GM10248 (cell line): ENCODE measurements around the gene SRRT.
"Not testable (repeated sequence)": the region's sequence is repeated elsewhere in the genome, so short reads cannot be mapped to it uniquely, and the experiment has no call there.

Source experiments
- CTCF ChIA-PET: fragments of 300-600 bp; sonication (Branson Sonifier 250); formaldehyde crosslinking; extraction: SDS; loops from one replicate; lab custom pipeline; 2021; ENCODE audit warnings: antibody characterized with exemption; lab: Yijun Ruan, JAX
- POLR2A ChIA-PET: fragments of 350-650 bp; sonication (Branson Sonifier 250); formaldehyde crosslinking; extraction: SDS; loops from one replicate; lab custom pipeline; 2020; ENCODE audit warnings: antibody characterized with exemption; lab: Yijun Ruan, JAX
- DNase-seq: peaks from one replicate; pipeline ENCODE4 v3.0.0; 2012; ENCODE audit errors: extremely low spot score
- TF ChIP-seq, protein P1 (sequence below): IDR thresholded peaks from 2 replicates; pipeline ENCODE4 v1.5.1; 2012; ENCODE audit warnings: mild to moderate bottlenecking, low read depth; ENCODE audit errors: extremely low read depth, missing control alignments, control extremely low read depth

The SRRT gene

DNA sequence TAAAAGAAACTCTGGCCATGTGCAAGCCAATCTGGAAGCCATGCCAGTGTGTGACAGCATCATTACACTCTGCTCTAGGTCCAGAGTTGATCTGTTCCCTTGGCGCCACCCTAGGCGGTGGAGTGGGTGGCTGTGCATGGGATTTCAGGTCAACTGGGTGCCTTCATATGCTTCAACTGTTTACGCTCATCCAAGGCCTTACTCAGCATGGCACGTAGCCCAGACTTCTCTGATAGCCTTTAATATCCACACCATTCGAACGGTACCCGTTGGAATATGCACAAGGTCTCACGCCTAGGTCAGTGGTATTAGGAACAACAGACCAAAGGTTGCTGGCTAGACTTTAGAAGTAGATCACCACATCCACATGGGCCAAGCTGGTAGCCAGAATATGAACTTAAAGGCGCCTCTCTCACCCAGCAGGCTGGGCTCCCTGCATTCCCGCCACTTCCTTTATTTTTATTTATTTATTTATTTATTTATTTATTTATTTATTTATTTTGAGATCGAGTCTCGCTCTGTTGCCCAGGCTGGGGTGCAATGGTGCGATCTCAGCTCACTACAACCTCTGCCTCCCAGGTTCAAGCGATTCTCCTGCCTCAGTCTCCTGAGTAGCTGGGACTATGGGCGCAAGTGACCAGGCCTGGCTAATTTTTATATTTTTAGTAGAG, 39.4 kb downstream of the SRRT start:
- DNase-seq: no peak
- ChIA-PET CTCF (no interaction called here), POLR2A (no interaction called here)
- TF ChIP-seq, protein P1, sequence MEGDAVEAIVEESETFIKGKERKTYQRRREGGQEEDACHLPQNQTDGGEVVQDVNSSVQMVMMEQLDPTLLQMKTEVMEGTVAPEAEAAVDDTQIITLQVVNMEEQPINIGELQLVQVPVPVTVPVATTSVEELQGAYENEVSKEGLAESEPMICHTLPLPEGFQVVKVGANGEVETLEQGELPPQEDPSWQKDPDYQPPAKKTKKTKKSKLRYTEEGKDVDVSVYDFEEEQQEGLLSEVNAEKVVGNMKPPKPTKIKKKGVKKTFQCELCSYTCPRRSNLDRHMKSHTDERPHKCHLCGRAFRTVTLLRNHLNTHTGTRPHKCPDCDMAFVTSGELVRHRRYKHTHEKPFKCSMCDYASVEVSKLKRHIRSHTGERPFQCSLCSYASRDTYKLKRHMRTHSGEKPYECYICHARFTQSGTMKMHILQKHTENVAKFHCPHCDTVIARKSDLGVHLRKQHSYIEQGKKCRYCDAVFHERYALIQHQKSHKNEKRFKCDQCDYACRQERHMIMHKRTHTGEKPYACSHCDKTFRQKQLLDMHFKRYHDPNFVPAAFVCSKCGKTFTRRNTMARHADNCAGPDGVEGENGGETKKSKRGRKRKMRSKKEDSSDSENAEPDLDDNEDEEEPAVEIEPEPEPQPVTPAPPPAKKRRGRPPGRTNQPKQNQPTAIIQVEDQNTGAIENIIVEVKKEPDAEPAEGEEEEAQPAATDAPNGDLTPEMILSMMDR: no peak

DNA sequence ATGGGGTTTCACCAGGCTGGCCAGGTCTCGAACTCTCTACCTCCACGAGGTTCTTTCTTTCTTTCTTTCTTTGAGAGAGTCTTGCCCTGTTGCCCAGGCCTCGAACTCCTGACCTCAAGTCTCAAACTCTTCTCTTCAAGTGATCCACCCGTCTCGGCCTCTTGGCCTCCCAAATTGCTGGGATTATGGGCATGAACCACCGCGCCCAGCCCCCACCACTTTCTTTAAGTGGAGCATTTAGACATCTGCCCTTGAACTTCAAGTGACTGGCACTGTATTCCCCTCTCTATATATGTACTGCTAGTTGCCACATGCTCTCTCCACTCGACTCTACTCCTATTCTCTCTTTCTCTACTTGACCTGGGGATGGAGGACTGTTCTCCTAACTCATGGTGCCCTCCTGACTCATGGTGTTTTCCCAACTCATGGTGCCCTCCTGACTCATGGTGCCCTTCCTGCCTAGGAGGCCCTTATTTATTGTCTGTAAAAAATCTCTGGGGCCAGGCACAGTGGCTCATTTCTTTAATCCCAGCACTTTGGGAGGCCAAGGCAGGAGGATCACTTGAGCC, 40.1 kb downstream of the SRRT start:
- ChIA-PET POLR2A (no interaction called here), CTCF (no interaction called here)
- TF ChIP-seq, protein P1: no peak
- no peak for DNase-seq

DNA sequence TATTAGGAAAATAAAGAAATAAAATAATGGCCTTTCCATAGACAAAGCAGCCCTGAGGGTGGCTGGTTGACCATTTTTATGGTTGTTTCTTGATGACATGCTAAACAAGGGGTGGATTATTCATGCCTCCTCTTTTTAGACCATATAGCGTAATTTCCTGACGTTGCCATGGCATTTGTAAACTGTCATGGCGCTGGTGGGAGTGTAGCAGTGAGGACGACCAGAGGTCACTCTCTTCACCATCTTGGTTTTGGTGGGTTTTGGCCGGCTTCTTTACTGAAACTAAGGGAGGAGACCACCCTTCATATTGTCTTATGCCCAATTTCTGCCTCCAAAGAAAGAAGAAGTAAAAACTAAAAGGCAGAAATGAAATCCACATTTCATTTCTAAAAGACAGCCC, 44.4 kb downstream of the SRRT start:
- POLR2A ChIA-PET, DNase-seq, CTCF ChIA-PET: not testable (repeated sequence)

DNA sequence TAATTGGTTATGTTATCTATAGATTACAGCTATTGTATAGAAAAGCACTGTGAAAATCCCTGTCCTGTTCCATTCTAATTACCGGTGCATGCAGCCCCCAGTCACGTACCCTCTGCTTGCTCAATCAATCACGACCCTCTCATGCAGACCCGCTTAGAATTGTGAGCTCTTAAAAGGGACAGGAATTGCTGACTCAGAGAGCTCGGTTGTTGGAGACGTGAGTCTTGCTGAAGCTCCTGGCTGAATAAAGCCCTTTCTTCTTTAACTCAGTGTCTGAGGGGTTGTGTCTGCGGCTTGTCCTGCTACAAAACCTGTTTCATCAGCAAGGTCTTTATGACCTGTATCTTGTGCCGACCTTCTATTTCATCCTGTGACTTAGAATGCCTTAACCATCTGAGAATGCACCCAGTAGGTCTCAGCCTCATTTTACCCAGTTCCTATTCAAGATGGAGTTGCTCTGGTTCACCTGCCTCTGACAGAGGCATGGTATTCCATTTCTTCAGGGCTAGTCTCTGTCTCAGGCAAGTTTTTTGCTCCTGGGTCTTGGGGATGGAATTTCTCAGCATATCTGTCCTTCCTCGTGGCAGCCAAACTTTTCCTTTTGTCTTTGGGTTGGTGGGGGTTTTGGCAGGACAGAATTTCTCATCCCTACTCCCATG, 45.0 kb downstream of the SRRT start:
- CTCF ChIA-PET, DNase-seq, POLR2A ChIA-PET: not testable (repeated sequence)

DNA sequence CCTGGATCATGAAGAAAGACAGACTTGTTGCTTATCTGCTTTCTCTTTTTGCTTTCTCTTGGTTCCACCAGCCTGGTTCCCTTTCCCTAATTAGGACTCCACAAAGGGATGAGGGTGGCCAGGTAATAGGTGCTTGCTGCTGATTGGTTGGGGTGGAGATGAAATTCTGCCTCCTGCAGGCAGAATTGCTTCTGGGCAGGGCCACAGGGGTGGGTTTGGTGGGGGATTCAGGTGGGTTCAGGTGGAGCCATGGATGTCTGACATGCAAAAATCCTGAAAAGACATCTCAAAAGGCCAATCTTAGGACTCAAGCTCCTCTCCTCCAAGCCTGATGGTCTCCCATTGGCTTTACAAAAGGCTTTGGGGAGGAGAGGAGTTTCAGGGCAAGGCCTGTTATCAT, 46.1 kb downstream of the SRRT start:
- ChIA-PET CTCF (interaction anchor here (1.0 kb wide), 1 partner anchor 195 kb away, joined by 3 read pairs; no protein-coding TSS in a partner anchor), POLR2A (no interaction called here)
- no peak for DNase-seq
- TF ChIP-seq, protein P1: no peak

DNA sequence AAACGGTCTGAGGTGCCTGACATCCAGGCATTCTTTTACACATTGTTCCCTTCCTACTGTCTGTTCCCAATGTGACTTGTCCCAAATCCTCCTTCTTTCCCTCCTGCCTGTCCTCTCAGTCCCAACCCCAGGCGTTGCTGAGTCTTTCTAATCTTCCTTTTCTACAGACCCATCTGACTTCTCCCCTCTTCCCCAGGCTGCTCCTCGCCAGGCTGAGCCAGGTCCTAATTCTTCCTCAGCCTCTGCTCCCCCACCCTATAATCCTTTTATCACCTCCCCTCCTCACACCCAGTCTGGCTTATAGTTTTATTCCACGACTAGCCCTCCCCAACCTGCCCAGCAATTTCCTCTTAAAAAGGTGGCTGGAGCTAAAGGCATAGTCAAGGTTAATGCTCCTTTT, 48.7 kb downstream of the SRRT start:
- CTCF ChIA-PET, POLR2A ChIA-PET, DNase-seq: not testable (repeated sequence)

DNA sequence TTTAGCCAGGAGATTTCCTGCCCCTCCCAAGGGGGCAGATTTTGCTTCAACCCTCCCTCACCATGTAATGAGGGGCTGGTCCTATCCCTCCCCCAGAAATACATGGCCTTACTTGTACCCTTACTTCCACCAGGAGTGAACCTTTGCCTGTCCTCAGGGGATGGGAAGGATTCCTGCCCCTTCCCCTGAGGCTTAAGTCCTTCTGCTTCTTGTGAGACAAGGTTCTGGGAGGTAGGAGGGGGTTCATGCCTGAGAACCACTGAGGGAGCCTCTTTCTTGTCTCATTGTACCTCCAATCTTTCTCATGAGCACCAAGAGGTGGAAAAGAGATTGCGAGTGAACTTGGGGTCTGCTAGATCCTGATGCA, 54.9 kb downstream of the SRRT start:
- ChIA-PET CTCF (no interaction called here), POLR2A (no interaction called here)
- DNase-seq: no peak
- TF ChIP-seq, protein P1: no peak

DNA sequence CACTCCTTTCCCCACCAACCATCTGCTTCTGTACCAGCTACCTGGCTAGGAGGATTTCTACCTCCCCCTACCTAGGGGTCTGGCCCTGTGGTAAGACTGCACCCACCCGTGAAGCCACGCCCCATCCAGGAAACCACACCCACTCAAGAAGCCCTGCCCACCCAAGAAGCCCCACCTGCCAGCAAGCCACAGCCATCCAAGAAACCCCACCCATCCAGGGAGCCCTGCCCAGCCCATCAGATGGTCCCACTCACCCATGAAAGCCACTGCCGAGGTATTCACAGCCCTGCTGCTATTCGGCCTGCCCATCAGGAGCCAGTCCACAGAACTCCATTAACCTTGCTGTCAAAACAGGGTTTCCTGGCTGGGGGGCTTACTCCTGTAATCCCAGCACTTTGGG, 58.8 kb downstream of the SRRT start:
- CTCF ChIA-PET: no interaction called here
- TF ChIP-seq, protein P1: no peak
- no peak for DNase-seq
- POLR2A ChIA-PET: no interaction called here

DNA sequence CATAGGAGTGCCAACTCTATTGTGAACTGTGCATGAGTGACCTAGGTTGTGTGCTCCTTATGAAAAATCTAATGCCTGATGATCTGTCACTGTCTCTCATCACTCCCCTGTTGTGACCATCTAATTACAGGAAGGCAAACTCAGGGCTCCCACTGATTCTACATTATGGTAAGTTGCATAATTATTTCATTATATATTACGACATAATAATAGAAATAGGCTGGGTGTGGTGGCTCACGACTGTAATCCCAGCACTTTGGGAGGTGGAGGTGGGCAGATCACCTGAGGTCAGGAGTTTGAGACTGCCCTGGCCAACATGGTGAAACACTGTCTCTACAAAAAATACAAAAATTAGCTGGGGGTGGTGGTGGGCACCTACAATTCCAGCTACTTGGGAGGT, 60.5 kb downstream of the SRRT start:
- POLR2A ChIA-PET, DNase-seq, CTCF ChIA-PET: not testable (repeated sequence)

DNA sequence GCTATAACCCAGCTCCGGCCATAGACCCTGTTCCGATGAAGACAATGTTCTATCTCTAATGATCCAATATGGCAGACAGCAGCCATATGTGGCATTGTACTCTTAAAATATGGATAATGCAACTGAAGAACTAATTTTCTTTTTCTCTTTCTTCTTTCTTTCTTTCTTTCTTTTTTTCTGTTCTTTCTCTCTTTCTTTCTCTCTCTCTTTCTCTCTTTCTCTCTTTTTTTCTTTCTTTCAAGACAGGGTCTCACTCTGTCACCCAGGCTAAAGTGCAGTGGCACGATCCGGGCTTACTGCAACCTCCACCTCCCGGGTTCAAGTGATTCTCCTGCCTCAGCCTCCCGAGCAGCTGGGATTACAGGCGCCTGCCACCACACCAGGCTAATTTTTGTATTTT, 61.3 kb downstream of the SRRT start:
- CTCF ChIA-PET, DNase-seq, POLR2A ChIA-PET: not testable (repeated sequence)
